AG04449 (cell line): ENCODE results near the gene NCOR2.

Experiments used
- CTCF ChIA-PET: fragments of 350-600 bp; formaldehyde crosslinking; extraction: SDS; loops from one replicate; lab custom pipeline; 2021; ENCODE audit warnings: antibody characterized with exemption; lab: Yijun Ruan, JAX
- POLR2A ChIA-PET: fragments of 400-600, 350-600 bp; formaldehyde crosslinking; extraction: SDS; loops from one replicate; lab custom pipeline; 2020; ENCODE audit warnings: antibody characterized with exemption, inconsistent platforms; lab: Yijun Ruan, JAX
- DNase-seq: peaks from one replicate; pipeline ENCODE4 v3.0.0-alpha.2; 2010; ENCODE audit warnings: low read depth, low spot score
- H3K4me3 ChIP-seq: 2 replicates; pipeline ENCODE4 v1.5.1; 2011; ENCODE audit warnings: low read depth, mild to moderate bottlenecking, control low read depth, low read length
- CTCF ChIP-seq: IDR thresholded peaks from one replicate; pipeline ENCODE4 v1.5.1; 2011; ENCODE audit warnings: mild to moderate bottlenecking, moderate library complexity, low read length, control low read depth, inconsistent platforms; ENCODE audit not compliant: insufficient read depth; ENCODE audit errors: missing control alignments

NCOR2 gene

DNA sequence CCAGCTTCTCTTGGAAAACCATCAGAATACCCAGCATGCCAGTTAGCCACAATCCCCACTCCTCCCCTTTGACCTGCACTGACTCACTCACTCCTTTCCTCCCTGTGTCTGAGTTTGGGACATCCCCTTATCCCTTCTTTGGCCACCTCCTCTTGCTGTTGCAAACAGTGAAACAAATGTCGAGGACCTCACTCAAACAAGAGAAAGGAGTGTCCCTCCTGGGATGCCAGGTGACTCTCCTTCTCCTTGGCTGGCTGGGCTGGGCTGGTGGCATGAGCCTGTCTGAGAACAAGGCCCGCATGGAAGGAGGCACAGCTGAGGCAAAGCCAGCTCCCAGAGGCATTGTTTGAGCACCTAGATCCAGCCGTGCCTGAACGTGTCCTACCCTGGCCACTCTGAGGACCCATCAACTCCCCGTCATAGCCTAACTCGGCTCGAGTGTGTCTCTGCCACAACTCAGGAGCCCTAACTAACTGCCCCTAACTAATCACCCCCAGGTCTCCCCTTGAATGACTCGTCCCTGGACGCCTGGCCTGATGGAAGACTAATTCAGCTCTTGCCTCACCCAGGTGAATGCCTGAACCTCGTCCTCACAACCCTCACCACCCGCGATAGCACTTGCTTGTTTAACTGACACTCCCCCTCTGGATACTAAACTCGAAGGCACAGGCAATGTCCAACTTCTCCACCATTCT, 43.0 kb downstream of the NCOR2 start:
- POLR2A ChIA-PET = interaction anchor here (0.7 to 1.3 kb wide), 3 partner anchors 13 to 242 kb away, joined by 3 to 4 read pairs (median 4); no protein-coding TSS in a partner anchor
- TF ChIP-seq CTCF = no peak
- no peak overlapping the region for H3K4me3 ChIP-seq
- DNase-seq = no peak
- CTCF ChIA-PET = interaction anchor here (1.1 to 2.1 kb wide), 2 partner anchors 10 to 241 kb away, joined by 4 to 10 read pairs; no protein-coding TSS in a partner anchor

DNA sequence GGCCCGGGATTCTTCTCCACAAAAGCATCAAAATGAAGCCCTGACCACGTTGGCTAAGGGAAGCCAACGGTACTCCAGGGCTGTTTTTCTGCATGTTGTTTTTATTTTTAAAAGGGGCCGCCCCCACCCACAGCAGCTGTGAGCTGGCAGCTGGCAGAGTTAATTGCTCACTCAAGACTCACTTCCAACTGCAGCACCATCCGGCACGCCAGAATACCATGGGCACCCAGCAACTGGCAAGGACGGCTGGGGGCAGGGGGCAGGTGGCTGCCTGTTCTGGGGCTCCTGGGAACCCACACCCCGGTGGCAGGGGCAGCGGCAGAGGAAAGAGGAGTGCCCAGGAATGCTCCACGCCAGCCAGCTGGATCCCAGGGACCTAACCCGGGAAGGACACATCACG, 44.3 kb downstream of the NCOR2 start:
- ChIA-PET CTCF (interaction anchor here (1.1 to 2.1 kb wide), 2 partner anchors 12 to 242 kb away, joined by 4 to 10 read pairs; no protein-coding TSS in a partner anchor), POLR2A (interaction anchor here (0.5 to 1.3 kb wide), 3 partner anchors 9 to 398 kb away, joined by 3 to 4 read pairs (median 4); no protein-coding TSS in a partner anchor)
- no peak overlapping the region for H3K4me3 ChIP-seq
- no peak for DNase-seq
- no peak for TF ChIP-seq CTCF

- DNase-seq = no peak
- CTCF ChIA-PET = interaction anchor here (1.1 to 1.6 kb wide), 5 partner anchors 9 to 251 kb away, joined by 3 to 4 read pairs (median 3); no protein-coding TSS in a partner anchor
- POLR2A ChIA-PET = no interaction called here
- H3K4me3 ChIP-seq = no peak overlapping the region
- TF ChIP-seq CTCF = no peak
Measured at GRCh38 chr12:124520907-124521306, 46.5 kb downstream of the NCOR2 start.

GRCh38 chr12:124520265-124520701, 47.1 kb downstream of the NCOR2 start:
- TF ChIP-seq CTCF = no peak
- ChIA-PET POLR2A (no interaction called here), CTCF (interaction anchor here (1.1 to 3.6 kb wide), 7 partner anchors 10 to 251 kb away, joined by 3 to 21 read pairs (median 4); no protein-coding TSS in a partner anchor)
- no peak for DNase-seq
- no peak overlapping the region for H3K4me3 ChIP-seq

GRCh38 chr12:124519746-124520145, 47.7 kb downstream of the NCOR2 start:
- ChIA-PET CTCF (interaction anchor here (0.6 to 3.6 kb wide), 8 partner anchors 16 to 251 kb away, joined by 3 to 21 read pairs (median 4); no protein-coding TSS in a partner anchor), POLR2A (interaction anchor here (1.6 to 2.1 kb wide), 3 partner anchors 46 to 133 kb away, joined by 4 to 12 read pairs (median 8); no protein-coding TSS in a partner anchor)
- no peak overlapping the region for H3K4me3 ChIP-seq
- DNase-seq = no peak
- TF ChIP-seq CTCF = no peak
